ENCODE results near the gene RNF6.

DNA sequence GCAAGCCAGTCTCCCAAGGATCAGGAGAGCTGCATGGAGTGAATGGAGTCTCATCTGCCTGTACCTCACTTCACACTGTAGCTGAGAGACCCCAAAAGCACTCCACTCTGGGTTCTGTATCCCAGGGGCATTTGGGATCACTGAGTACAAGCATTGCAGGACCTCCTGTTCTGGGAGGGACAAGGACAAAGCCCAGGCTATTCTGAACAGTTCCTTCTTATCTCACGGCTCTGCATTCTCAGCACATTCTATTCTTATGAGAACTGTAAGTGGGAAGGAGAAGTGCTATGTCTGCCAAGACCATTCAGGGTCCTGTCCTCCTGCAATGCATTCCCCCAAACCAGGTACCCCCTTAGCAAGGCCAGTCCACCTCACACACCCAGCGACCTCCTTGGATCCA, 42.8 kb downstream of the RNF6 start:
- TF ChIP-seq ZNF8 (CRISPR knock-in tag; IDR thresholded peaks at IDR 0.05) (no peak), SNAI2 (CRISPR knock-in tag; IDR thresholded peaks at IDR 0.05) (no peak), ZC3H10 (CRISPR knock-in tag; IDR thresholded peaks at IDR 0.05) (no peak), OSR1 (CRISPR knock-in tag; IDR thresholded peaks at IDR 0.05) (no peak), TOX (CRISPR knock-in tag; IDR thresholded peaks at IDR 0.05; ENCODE audit: borderline replicate concordance) (no peak)

Measured in SK-N-SH treated with all-trans-retinoic acid at 6 μM for 48 hours (cell line).